GOT3 (cell line): ENCODE results near the gene POLA2.
"Not testable (repeated sequence)": the region's sequence is repeated elsewhere in the genome, so short reads cannot be mapped to it uniquely, and the experiment has no call there.

ENCODE experiments used
- DNase-seq: peaks from one replicate; lab custom pipeline; 2025; ENCODE audit warnings: mixed read lengths; lab: John Stamatoyannopoulos, UW

POLA2 gene

DNA sequence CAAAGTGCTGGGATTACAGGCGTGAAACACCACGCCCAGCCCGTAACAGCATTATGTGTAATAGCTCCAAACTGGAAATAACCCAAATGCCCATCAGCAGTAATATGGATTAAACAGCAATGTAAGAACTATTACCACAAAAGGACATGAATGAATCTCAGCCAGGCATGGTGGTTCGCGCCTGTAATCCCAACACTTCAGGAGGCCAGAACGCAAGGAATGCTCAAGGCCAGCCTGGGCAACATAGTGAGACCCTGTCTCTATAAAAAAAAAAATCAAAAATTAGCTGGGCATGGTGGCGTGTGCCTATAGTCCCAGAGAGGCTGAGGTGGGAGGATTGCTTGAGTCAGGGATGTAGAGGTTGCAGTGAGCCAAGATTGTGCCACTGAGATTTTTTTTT is 68.8 kb downstream of the POLA2 start:
- DNase-seq = no peak

GRCh38 chr11:65332591-65332990 is 70.8 kb downstream of the POLA2 start:
- not testable (repeated sequence) for DNase-seq

DNA sequence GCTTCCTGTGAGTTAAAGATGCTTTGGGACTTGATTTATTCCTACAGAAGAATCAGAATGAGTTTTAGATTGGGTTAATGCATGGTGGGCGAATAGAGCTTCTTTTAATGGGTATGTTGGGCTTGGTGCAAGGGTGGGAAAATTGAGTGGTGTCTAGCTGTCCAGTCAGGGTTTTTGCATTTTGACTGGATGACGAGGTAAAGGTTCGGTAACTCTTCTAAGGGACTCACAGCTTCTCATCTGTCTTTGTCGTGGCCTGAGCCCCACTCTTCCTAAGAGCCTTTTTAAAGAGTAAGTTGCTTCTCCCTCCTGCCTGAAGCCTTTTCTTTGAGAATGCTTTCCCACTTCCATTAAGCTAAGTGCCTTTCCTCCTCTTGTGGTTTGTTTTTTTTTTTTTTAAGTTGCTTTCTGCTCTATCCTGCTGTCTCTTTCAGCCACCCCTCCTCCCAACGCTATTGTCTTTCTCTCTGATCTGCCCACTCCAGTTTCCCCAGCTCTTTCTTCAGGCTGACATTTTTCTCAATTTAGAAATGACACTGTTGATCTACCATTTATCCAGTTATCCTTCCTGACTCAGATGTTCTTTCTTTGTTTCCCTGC is 73.0 kb downstream of the POLA2 start:
- no peak for DNase-seq

DNA sequence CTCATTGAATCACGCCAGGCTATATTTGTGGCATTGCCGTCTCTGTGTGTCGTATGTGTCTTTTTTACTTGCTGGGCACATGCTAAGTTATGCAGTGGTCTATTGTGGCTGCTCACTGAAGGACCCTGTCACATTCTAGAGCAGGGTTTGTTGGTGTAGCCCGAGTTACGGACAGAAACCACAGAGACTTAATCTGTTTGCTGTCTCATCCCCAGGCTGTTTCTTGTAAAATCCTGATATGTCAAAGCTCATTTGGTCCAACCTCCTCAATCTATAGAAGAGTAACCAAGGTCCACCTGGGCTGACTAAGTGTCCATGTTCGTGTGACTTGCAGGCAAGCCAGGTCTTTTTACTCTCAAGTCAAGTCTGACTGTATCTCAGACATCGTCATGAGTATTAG is 76.9 kb downstream of the POLA2 start:
- no peak for DNase-seq

- DNase-seq = no peak
These were observed 78.5 kb downstream of the POLA2 start for GRCh38 chr11:65340226-65340625.

GRCh38 chr11:65341856-65342255 is 80.1 kb downstream of the POLA2 start:
- DNase-seq = no peak
